G401 (cell line): ENCODE results near the gene RABL2A. TPM values are rescaled to one million over a fixed set of nuclear protein-coding genes. Genes with fewer than 3 reads are reported as not detected.
"Not testable (repeated sequence)": the region's sequence is repeated elsewhere in the genome, so short reads cannot be mapped to it uniquely, and the experiment has no call there.

ENCODE experiments used
- DNase-seq: peaks from one replicate; pipeline ENCODE4 v3.0.0-alpha.2; 2015; ENCODE audit warnings: low spot score
- in situ Hi-C: cut with HindIII; loops from 2 replicates; pipeline ENCODE4 v1.10.0; 2016; ENCODE audit warnings: low sequenced_read_pairs, mixed read lengths
- total RNA-seq: library from RNA; depleted of rRNA; stranded (reverse); fragments of >200 nt; shearing (Covaris generic); gene quantifications from 2 replicates; pipeline ENCODE4 v1.2.3, GENCODE V29; 2014

The RABL2A gene
- total RNA-seq, 1 experiment from 2014 or later: 5.5 TPM

DNA sequence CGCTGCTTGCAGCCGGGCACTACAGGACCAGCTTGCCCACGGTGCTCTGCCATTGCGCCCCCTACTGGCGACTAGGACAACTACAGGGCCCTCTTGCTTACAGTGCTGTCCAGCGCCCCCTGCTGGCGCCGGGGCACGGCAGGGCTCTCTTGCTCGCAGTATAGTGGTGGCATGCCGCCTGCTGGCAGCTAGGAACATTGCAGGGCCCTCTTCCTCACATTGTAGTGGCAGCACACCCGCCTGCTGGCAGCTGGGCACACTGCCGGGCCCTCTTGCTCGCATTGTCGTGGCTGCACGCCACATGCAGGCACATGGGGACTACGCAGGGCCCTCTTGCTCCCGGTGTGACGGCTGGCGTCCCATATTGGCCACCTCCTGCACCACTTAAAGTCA, 23.0 kb upstream of the RABL2A start:
- in situ Hi-C loops: not testable (repeated sequence)
- DNase-seq: peak; percentile 94

DNA sequence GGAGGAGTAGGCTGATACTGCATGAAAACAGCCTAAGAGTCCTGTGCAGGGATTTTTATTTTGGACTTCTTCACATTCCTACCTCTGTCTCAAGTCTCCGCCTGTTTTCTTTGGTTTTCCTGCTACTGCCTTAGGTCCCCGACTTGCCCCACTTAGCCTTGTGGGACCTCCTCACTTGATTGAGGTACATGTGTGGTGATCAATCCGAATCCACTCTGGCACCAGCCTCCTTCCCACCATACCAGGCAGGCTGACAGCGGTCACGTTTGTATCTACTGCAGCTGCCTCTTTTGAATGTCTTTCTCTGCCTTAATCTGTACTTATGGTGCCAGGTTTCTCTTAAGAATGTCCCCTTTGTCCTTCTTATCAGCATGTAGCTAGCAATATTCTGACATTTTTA, 22.4 kb upstream of the RABL2A start:
- in situ Hi-C loops: not testable (repeated sequence)

DNA sequence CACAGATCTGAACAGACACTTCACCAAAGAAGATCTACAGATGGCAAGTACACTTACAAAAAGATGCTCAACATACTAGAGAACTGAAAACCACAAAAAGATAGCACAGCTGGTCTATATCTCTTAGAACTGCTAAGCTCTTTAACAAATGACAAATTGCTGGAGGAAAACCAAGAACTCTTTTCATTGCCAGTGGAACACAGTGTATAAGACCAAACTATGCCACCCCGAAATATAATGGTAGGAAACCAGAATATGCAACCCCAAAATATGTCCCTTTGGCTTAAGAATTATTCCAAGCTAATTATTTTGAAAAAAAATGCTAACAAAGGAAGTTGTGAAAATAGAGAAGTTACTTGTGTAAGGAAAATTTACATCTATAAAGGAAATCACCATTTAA, 21.0 kb upstream of the RABL2A start:
- in situ Hi-C loops, DNase-seq: not testable (repeated sequence)

More for the DNA sequence above, 22.4 kb upstream of the RABL2A start:
- not testable (repeated sequence) for DNase-seq

DNA sequence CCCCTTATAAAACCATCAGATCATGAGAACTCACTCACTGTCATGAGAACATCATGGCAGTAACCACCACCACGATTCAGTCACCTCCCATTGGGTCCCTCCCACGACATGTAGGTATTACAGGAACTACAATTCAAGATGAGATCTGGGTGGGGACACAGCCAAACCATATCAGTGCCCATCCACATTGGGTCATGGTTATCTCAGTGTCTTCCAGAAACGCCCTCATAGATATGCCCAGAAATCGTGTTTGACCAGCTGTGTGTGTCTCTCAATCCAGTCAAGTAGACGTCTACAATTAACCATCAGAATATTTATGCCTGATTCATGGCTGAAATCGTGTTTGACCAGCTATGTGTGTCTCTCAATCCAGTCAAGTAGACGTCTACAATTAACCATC, 17.2 kb upstream of the RABL2A start:
- DNase-seq, in situ Hi-C loops: not testable (repeated sequence)

DNA sequence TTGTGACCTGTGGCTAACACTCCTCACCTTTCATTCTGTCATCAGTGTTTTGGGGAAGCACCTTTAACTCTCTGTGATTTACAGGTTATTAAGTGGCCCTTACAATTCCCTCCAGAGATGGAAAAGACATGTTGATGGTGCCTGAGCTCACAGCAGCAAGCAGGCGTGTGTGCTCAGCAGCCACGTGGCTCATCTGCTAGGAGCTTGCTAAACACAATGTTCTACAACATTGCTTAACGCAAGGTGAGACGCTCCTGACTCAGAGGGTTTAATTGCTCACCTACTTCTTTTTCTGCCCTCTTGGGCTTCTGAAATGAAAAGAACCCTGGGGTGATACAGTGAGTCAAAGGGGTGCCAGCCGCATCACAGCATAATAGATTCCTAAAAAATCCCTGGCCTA, 6.1 kb upstream of the RABL2A start:
- in situ Hi-C loops, DNase-seq: not testable (repeated sequence)

DNA sequence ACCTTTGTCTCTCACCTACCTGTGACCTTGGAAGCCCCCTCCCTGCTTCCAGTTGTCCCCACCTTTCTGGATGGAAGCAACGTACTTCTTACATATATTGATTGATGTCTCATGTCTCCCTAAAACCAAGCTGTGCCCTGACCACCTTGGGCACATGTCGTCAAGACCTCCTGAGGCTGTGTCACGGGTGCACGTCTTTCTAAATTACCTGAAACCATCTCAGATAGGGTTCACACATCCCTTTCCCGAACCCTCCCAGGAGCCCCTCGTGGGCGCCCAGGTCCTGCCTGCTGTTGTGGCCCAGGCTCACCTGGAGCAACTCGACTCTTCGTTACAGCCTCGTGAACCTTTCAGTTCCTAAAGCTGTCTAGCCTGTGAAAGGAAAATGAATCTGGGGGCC, 1.2 kb upstream of the RABL2A start:
- in situ Hi-C loops, DNase-seq: not testable (repeated sequence)

DNA sequence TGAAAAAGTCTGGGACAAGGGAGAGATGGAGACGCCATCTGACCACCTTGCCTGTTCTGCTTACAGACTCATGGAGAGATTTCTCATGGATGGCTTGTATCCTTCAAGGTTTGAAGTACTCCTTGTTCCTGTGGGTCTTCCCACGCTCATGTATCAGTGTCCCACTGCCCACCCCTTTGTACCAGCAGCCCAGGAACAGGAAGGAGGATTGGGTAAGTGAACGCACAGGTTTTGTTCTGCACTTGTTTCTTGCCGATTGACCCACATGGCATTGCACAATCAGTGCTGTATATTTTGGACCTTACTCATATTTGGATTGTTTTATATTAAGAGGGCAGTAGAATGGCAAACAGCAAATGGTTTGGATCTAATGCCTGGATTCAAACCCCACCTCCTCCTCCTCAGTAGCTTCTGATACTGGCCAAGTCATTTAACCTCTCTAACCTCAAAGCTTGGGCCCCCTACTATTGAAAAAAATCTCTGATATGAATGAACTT, 5.8 kb downstream of the RABL2A start:
- DNase-seq, in situ Hi-C loops: not testable (repeated sequence)

DNA sequence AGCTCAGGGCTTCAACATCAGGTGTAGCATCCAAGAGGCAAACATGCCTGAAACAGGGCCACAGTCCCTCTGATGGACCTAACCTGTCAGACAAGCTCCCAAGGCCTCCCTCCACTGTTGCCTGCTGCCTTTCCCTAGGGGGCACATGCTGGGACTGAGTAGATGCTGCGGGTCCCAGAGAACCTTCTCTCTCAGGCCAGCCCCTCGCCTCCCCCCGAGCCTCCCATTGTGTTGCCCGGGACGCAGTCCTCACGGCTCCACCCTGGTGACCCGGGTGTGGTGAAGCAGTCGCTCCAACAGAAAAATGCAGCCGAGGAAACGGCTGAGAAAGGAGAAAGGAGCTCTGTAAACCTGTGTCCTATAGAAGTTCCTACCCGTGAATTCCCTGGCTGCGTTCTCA, 8.3 kb downstream of the RABL2A start:
- in situ Hi-C loops, DNase-seq: not testable (repeated sequence)

DNA sequence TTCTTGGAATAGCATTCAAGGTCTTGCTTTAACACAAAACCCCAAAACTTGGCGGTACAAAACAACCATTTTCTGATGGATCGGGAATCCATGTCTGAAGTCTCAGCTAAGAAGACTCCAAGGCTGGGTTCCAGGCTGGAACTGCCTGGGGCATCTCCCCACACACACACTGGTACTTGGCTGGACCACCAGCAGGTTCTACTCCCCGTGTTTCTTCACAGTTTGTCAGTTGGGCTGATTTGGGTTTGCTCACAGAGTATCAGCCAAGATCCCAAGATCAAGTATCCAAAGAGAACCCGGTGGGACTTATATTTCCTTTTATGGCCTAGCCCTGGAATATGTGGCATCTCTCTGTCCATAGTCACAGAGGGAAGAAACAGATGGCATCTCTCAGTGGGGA, 9.2 kb downstream of the RABL2A start:
- in situ Hi-C loops: not testable (repeated sequence)
- peak; percentile 59 for DNase-seq

DNA sequence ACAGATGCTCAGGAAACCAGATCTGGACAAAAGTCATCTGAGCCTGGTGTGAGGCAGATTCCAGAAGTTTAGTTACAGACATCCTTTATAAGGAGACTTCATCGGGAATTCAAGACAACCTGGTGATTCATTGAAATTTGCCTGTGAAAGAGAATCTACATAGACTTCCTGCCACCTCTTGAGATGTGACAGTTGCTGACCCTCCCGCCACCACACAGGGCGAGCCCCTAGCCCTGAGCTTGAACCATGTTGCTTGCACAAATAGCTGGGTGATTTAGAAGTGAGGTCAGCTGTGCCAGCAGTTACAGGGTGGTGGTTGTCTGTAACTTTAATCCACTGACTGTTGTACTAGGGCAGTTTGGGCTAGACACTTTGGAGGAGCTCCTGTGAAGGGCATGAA, 11.0 kb downstream of the RABL2A start:
- in situ Hi-C loops: not testable (repeated sequence)
- peak; percentile 9 for DNase-seq

DNA sequence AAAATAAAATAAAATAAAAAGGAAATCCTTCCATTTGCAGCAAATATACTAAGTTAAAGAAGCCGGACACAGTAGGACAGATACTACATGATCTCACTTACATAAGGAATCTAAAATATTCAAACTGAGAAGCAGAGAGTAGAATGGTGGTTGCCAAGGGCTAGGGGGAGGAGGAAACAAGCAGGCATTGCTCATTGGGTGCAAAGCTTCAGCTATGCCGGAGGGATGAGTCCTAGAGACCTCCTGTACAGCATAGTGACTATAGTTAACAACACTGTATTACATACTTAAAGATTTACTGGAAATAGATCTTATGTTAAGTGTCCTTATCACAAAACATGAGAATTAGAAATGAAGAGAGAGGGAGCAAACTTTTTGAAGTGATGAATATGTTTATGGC, 19.2 kb downstream of the RABL2A start:
- in situ Hi-C loops, DNase-seq: not testable (repeated sequence)

DNA sequence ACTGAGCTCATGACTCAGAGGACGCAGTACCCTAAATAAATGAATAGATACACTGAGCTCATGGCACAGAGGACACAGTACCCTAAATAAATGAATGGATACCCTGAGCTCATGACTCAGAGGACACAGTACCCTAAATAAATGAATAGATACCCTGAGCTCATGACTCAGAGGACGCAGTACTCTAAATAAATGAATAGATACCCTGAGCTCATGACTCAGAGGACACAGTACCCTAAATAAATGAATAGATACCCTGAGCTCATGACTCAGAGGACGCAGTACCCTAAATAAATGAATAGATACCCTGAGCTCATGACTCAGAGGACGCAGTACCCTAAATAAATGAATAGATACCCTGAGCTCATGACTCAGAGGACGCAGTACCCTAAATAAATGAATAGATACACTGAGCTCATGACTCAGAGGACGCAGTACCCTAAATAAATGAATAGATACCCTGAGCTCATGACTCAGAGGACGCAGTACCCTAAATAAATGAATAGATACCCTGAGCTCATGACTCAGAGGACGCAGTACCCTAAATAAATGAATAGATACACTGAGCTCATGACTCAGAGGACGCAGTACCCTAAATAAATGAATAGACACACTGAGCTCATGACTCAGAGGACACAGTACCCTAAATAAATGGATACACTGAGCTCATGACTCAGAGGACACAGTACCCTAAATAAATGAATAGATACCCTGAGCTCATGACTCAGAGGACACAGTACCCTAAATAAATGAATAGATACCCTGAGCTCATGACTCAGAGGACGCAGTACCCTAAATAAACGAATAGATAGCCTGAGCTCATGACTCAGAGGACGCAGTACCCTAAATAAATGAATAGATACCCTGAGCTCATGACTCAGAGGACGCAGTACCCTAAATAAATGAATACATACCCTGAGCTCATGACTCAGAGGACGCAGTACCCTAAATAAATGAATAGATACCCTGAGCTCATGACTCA, 24.1 kb downstream of the RABL2A start:
- in situ Hi-C loops, DNase-seq: not testable (repeated sequence)

DNA sequence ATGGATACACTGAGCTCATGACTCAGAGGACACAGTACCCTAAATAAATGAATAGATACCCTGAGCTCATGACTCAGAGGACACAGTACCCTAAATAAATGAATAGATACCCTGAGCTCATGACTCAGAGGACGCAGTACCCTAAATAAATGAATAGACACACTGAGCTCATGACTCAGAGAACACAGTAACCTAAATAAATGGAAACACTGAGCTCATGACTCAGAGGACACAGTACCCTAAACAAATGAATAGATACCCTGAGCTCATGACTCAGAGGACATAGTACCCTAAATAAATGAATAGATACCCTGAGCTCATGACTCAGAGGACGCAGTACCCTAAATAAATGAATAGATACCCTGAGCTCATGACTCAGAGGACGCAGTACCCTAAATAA, 25.5 kb downstream of the RABL2A start:
- DNase-seq, in situ Hi-C loops: not testable (repeated sequence)

DNA sequence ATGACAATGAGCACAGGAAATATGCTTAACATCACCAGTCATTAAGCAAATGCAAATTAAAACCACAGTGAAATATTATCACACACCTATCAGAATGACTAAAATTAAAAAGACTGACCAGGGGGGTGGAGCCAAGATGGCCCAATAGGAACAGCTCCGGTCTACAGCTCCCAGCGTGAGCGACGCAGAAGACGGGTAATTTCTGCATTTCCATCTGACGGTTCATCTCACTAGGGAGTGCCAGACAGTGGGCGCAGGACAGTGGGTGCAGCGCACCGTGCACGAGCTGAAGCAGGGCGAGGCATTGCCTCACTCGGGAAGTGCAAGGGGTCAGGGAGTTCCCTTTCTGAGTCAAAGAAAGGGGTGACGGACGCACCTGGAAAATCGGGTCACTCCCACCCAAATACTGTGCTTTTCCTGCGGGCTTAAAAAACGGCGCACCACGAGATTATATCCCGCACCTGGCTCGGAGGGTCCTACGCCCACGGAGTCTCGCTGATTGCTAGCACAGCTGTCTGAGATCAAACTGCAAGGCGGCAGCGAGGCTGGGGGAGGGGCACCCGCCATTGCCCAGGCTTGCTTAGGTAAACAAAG, 29.1 kb downstream of the RABL2A start:
- in situ Hi-C loops, DNase-seq: not testable (repeated sequence)

DNA sequence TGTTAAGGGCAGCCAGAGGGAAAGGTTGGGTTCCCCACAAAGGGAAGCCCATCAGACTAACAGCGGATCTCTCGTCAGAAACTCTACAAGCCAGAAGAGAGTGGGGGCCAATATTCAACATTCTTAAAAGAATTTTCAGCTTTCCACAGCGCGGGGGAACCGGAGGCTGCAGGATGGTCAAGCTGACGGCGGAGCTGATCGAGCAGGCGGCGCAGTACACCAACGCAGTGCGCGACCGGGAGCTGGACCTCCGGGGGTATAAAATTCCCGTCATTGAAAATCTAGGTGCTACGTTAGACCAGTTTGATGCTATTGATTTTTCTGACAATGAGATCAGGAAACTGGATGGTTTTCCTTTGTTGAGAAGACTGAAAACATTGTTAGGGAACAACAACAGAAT, 30.7 kb downstream of the RABL2A start:
- in situ Hi-C loops, DNase-seq: not testable (repeated sequence)

DNA sequence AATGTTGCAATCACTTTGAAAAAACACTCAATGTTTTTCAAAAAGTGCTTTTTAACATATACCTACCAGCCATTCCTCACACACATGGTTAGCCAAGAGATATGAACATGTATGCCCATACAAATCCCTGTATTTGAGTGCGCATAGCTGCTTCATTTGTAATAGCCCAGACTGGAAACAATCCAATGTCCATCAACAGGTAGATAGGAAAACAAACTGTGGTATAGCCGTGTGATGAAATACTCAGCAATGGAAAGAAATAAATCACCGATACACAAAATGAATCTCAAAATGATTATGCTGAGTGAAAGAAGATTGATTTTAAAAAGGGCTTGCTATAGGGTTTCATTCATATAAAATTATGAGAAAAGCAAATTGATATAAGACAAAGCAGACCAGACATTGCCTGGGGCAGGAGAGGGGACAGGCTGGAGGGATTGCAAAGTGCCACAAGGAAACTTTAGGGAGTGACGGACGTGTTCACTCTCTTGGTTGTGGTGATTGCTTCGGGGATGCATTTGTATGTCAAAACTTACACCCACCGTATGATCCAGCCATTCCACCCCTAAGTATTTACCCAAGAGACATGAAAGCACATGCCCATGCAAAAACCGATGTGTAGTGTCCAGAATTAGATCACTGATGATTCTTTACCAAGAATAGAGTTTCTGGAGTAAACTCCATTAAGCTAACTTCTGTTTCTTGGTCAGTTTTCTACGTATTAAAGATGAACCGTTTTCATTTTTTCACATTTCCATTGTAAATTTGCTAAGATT, 36.4 kb downstream of the RABL2A start:
- in situ Hi-C loops, DNase-seq: not testable (repeated sequence)

DNA sequence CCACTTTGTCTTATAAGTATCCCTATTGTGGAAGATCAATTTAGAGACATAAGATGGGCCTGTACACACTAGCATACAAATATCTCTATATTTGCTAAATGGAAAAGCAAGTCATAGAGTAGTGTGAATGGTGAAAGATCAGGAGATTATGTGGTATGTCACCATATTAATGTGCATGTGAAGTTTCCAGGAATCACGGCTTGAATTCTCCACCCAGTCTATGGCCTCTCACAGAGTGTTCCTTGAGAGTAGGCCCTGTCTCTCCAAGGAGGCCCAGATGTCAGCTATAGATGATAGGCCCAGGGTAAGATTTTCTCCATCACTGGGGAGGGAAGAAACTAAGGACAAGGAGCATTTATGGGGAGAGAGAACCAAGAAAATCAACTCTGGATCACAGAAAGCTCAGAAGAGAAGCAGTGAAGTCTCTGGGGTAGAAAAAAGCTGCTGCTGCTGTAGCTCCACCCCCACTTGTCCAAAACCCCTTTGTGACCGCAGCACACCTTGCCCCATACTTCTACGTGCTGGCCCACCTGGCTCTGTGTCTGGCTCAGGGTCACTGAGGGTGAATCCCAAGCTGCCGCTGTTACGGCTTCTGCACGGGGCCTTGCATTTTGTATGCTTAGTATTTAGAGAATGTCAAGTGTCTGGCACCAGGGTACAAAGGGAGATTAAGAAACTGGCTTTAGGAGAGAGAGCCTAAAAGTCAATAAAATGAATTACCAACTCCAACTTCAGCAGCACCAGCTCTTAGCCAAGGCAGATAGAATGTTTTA, 37.9 kb downstream of the RABL2A start:
- in situ Hi-C loops, DNase-seq: not testable (repeated sequence)

DNA sequence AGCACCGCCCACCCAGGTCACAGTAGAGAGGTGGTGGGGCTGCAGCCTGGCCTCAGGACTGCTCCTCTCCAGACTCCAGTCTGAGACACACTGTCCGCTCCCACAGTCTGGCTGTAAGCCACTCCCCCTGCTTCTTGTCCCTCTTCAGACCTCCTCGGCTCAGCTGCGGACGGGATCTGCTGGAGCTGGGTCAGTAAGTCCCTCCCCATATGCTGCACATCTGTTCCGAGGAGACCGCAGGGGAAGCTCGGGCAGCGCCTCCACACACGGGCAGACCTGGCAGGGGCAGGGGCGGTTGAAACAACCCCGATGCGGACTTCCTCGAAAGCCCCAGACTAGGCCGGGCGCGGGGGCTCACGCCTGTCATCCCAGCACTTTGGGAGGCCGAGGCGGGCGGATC, 41.9 kb downstream of the RABL2A start:
- in situ Hi-C loops, DNase-seq: not testable (repeated sequence)
